GM18502 (cell line): Measurements from ENCODE around the gene ARHGEF10L.
"Not testable (repeated sequence)": the region's sequence is repeated elsewhere in the genome, so short reads cannot be mapped to it uniquely, and the experiment has no call there.

Experiments used
- ATAC-seq: cut with Tn5 transposase; IDR thresholded peaks from one replicate; pipeline ENCODE4 v1.9.1; 2021; ENCODE audit warnings: mild to moderate bottlenecking; ENCODE audit not compliant: unreplicated experiment, poor library complexity

The ARHGEF10L gene

DNA sequence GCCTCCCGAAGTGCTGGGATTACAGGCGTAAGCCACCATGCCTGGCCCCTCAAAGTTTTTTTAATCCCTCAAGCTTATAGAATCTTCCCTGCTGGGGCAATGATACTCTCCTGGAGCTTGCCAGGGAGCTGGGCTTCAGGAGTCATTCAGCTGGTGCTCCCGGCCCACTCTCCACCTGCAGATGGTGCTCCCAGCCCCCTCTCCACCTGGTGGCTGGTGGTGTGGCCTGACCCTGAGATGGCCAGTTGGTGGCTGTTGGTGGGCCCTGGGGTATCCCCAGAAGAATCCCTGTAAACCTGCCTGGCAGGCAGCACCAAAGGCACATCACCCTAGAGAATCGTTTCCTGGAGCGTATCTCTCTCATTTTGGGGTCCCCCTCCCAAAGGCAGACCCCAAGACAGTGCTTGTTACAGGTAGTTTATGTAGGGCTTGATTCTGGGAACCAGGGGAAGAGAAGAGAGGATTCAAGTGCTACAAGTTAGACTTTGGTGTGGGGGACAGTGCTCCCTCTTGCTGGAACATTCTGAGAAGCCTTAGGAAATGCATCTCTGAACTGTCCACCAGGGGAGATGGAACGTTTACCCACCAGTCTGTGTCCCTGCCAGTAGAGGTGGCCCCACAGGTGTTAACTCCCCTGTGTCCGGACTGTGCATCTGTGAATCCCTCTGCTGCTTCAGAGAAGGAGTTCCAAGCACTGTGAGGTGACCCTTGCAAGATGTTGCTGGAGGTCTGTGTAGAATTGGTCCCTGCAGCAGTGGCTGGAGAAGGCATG lies 186.5 kb downstream of the ARHGEF10L start:
- ATAC-seq = no peak

DNA sequence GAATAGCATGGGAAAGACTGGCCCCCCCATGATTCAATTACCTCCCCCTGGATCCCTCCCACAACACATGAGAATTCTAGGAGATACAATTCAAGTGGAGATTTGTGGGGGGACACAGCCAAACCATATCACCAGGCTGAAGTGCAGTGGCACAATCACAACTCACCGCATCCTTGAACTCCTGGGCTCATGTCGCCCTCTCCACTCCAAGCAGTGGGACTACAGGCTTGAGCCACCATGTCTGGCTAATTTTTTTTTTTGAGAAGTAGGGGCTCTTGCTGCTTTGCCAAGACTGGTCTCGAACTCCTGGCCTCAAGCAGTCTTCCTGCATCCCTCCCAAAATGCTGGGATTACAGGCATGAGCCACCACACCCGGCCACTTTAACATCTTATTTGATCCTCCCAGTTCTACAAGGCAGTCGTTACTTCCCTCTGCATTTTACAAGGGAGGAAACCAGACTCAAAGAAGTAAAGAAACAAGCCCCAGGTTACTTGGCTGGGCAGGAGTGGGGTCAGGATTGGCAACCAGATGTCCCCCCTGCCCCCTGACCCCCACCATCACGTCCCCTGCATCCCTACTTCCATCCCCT lies 188.7 kb downstream of the ARHGEF10L start:
- no peak for ATAC-seq

- no peak for ATAC-seq
Measured at GRCh38 chr1:17729248-17729647, 189.8 kb downstream of the ARHGEF10L start.

- ATAC-seq = no peak
Measured at GRCh38 chr1:17729909-17730308, 190.4 kb downstream of the ARHGEF10L start.

DNA sequence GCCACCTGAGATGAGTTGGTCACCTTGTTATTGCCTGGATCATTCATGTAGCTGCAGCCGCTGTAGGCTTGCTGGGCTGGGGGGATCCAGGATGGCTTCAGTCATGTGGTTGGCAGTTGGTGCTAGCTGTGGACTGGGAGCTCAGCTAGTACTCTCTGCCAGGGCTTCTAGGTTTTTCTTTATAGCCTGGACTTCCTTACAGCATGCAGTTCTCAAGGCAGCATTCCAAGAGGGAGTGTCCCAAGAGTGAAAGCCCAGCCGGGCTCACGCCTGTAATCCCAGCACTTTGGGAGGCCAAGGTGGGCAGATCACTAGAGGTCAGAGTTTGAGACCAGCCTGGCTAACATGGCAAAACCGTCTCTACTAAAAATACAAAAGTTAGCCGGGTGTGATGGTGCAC lies 192.0 kb downstream of the ARHGEF10L start:
- ATAC-seq = no peak

DNA sequence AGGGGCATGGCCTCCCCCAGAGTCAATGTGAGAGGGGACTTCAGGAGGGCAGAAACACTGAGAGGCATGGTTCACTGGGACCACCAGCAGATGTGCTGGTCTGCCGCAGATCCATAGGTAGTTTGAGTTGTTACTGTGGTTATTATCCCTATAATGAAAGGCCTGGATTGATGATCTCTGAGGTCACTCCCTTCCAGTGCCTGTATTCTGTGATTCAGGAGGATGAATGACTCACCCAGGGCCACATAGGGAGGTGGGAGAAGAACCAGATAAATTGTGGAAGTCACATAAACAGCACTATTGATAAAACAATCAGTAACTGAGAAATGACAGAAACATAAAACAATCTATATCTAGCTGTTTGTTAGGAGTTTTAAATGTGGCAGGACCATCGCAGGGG lies 193.0 kb downstream of the ARHGEF10L start:
- ATAC-seq = no peak

DNA sequence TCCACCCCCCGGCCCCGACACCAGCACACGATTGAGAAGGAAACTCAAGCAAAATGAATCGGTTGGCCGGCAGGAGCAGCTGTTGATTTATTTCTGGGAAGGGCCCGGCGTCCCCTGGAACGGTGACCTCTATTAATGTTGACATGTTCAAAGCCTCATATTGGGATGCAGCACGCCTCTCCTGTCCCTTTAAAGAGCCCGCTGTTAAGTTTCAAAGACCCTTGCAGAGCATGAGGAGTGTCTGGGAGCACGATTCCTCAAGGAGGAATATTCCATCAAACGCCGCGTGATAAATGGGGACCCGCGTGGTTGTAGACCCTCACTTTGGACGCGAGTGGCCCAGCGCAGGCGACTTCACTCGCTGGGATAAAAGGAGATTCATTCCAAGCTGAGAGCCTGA lies 194.2 kb downstream of the ARHGEF10L start:
- ATAC-seq = no peak

DNA sequence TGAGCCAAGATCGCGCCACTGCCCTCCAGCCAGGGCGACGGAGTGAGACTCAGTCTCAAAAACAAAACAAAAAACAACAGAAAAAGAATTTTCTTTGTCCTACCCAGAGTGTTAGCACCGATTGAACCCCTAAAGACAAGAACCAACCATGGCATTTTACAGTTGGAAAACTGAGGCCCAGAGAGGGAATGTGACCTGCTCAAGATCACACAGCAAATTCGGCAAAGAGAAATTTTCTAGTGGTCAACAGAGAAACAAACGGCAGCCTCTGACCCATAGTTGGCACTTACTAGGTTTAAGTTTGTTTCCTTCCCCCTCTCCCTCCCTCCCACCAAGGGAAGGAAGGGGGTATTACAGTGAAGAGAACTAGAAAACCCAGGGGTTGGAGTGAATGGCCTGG lies 195.1 kb downstream of the ARHGEF10L start:
- ATAC-seq = no peak

DNA sequence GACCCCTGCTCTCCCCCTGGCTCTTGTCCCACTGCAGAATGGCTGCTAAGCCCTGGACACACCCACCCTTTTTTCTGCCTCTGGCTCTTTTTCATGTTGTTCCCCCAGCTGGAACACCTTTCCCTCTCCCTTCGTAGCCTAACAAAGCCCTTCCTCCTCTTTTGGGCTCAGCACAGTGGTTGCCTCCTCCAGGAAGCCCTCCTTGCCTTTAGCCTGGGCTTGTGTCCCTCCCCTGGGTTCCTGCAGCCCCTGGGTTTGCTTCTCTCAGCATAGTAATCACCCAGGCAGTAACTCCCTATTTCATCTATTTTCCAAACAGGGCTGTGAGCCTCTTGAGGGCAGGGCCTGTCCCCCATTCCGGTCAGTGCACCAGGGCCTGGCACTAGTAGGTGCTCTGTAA lies 195.8 kb downstream of the ARHGEF10L start:
- ATAC-seq = no peak

- ATAC-seq = no peak
Measured at GRCh38 chr1:17735793-17736192, 196.3 kb downstream of the ARHGEF10L start.

- ATAC-seq = no peak
Measured at GRCh38 chr1:17736625-17737024, 197.1 kb downstream of the ARHGEF10L start.

- ATAC-seq = no peak
Measured at GRCh38 chr1:17739050-17739449, 199.6 kb downstream of the ARHGEF10L start.

DNA sequence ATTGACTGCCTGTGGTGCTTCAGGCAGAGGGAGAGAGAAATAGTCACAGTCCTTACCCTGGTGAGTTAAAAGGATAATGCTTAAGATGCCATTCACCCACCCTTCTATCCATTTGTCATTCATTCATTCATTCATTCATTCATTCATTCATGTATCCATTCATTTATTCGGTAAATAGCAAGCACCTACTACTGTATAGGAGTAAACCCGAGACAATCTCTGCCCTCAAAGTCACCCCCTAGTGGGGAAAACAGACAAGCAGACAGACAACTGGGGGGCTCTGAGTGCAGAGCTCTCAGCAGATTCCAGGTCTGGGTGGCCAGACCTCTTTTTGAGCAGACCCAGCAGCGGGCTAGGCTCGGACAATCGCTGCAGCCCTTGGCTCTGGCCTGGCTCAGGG lies 201.6 kb downstream of the ARHGEF10L start:
- ATAC-seq = no peak

DNA sequence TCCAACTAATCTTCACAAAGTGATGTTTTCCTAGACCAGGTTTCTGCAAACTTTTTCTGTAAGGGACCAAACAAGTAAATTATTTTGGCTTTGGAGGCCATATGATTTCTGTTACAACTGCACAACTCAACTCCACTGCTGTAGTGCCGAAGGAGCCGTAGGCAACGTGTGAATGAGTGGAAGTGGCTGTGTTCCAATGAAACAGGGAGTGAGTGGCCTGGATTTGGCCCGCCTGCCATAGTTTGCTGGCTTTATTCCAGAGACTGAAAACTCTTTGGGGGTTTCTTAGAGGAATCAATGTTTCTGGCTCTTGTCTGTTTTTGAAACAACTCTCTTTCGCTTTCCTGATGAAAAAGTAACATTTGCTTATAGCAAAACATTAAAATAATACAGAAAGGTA lies 203.1 kb downstream of the ARHGEF10L start:
- no peak for ATAC-seq

DNA sequence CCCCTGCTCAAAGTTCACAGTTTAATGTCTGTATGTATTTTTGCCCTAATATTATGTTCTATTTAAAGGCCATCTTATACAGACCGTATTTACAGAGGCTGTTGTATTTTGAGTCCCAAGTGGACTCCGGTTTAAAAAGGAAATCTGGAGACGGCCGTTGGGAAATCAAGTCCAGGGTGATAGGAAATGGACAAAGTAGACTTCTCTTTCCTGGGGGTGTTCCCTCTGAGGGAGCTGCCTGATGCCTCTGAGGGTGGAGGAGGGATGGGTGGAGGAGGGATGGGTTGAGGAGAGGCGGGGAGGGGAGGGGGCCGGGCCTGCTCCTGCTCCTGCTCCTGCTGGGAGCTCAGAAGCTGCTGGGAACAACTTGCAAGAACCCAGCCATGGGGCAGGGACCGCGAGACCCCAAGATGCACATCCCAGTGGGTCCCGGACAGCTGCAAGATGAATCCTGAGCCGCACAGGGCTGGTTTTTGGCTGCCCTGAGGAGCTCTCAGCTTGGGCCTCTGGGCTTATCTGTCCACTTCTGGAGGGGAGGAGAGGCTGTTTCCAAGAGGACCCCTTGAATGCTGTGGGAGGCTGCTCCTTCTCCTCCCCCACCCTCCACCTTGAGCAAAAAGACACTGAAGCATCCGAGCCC lies 203.6 kb downstream of the ARHGEF10L start:
- ATAC-seq = no peak

DNA sequence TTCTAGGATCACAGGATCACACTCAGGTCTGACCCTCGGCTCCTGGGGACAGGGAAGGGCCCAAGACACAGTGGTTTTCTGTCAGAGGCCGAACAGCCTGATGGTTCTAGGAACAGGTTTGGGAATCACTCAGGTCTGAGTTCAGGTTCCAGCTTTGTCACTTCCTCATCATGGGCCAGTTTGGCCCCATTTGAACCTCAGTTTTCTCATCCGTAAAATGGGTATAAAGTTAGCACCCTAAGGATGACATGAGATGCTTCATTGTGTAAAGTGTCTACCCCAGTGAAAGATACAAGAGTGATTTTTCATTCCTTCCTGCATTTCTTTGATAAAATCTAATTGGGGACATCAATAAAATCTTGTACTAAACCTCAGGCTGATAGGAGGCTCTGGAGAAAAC lies 204.4 kb downstream of the ARHGEF10L start:
- no peak for ATAC-seq

DNA sequence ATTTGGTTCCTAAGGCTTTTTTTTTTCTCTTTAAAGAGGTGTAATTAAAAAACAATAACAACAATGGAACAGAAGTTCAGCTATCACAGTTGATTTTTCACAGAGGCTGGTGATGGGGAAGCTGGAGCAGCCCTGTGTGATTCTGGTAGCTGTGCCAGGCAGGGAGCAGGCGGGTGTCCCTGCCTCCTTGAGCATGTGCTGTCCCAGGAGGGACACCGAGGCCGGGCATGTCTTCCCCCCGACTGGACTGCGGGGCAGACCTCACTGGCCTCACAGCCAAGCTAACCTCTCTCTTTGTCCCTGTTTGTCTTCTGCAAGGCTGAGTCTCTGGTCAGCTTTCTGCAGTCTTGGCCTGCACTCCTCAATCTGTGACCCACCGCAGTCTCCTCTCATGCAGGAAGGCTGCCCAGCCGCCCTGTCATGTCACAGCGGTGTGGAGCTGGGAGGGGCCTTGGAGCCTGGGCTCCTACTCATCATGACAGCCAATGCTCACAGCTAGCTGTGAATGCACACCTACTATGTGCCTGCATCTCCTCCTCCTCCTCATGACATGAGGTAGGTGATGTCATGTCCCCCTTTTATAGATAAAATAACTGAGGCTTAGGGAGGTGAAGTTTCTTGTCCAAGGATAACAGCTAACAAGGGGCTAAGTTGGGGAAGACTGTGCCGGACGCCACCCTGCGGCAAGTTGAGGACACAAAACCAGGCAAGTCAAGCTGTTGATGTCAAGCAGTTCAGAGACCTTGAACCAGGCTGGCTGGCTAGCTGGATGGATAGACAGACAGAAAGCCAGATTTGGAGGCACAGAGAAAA lies 205.4 kb downstream of the ARHGEF10L start:
- no peak for ATAC-seq

- ATAC-seq = no peak
Measured at GRCh38 chr1:17745479-17745955, 206.0 kb downstream of the ARHGEF10L start.

GRCh38 chr1:17746281-17746680 lies 206.8 kb downstream of the ARHGEF10L start:
- ATAC-seq = not testable (repeated sequence)

GRCh38 chr1:17746920-17747319 lies 207.4 kb downstream of the ARHGEF10L start:
- no peak for ATAC-seq
